GM10266 (cell line): Measurements from ENCODE around the gene LYVE1.
"Not testable (repeated sequence)": the region's sequence is repeated elsewhere in the genome, so short reads cannot be mapped to it uniquely, and the experiment has no call there.

Source experiments
- DNase-seq: peaks from one replicate; pipeline ENCODE4 v3.0.0; 2012; ENCODE audit errors: extremely low spot score
- CTCF ChIP-seq: IDR thresholded peaks from 2 replicates; pipeline ENCODE4 v1.5.1; 2012; ENCODE audit warnings: mild to moderate bottlenecking, low read depth; ENCODE audit not compliant: control insufficient read depth, insufficient read depth; ENCODE audit errors: missing control alignments

Gene LYVE1

GRCh38 chr11:10601837-10602236 lies 33.4 kb upstream of the LYVE1 start:
- no peak for DNase-seq
- TF ChIP-seq CTCF = no peak

- TF ChIP-seq CTCF = no peak
- DNase-seq = no peak
Observed at GRCh38 chr11:10600570-10601248, 32.2 kb upstream of the LYVE1 start.

- no peak for DNase-seq
- TF ChIP-seq CTCF = no peak
Observed at GRCh38 chr11:10599388-10600175, 31.1 kb upstream of the LYVE1 start.

GRCh38 chr11:10598816-10599215 lies 30.4 kb upstream of the LYVE1 start:
- no peak for DNase-seq
- no peak for TF ChIP-seq CTCF

- DNase-seq = no peak
- no peak for TF ChIP-seq CTCF
Observed at GRCh38 chr11:10597877-10598351, 29.4 kb upstream of the LYVE1 start.

GRCh38 chr11:10595840-10596239 lies 27.4 kb upstream of the LYVE1 start:
- DNase-seq = not testable (repeated sequence)

GRCh38 chr11:10594407-10594806 lies 25.9 kb upstream of the LYVE1 start:
- DNase-seq = no peak
- no peak for TF ChIP-seq CTCF
